H1 (cell line): ENCODE results near the gene B4GALNT3.

Experiments
- CEBPB ChIP-seq: IDR thresholded peaks from 2 replicates; pipeline ENCODE4 v1.6.1; 2012; ENCODE audit warnings: low read depth, low read length
- EP300 ChIP-seq, 2 experiments: IDR thresholded peaks; 1 replicate in 1 of 2; 2 replicates in 1 of 2; pipeline ENCODE4 v1.6.1; 2011 to 2012; ENCODE audit warnings: low read depth in 2 of 2, low read length in 2 of 2, mild to moderate bottlenecking in 2 of 2, borderline replicate concordance in 1 of 2, inconsistent platforms in 1 of 2, moderate library complexity in 1 of 2
- GABPA ChIP-seq: IDR thresholded peaks from 2 replicates; pipeline ENCODE4 v1.6.1; 2011; ENCODE audit warnings: mild to moderate bottlenecking, low read length, moderate library complexity, borderline replicate concordance; ENCODE audit not compliant: insufficient read depth
- NRF1 ChIP-seq: IDR thresholded peaks from 2 replicates; pipeline ENCODE4 v1.6.1; 2011; ENCODE audit warnings: mild to moderate bottlenecking, low read depth, low read length, improper control_type of control experiment
- POLR2AphosphoS5 ChIP-seq: IDR thresholded peaks from 2 replicates; pipeline ENCODE4 v1.6.1; 2011; ENCODE audit warnings: low read depth, low read length

DNA sequence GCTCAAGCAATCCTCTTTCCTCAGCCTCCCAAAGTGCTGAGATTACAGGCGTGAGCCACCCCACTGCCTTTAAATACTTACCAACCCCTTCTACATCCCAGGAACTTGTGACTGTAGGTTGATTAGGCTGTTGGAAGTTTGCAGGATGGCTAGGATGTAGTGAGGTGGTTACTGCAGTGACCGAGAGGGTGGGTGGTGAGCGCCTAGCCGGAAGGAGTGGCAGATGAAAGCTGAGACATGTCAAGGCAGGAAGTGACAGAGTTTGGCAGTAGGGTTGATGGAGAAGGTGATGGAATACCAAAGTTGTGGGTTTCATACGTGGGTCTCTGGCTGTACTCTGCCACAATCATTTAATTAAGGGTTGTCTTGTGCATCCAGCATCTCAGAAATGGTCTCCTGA is 13.5 kb downstream of the B4GALNT3 start:
- TF ChIP-seq NRF1 (no peak), CEBPB (no peak), GABPA (no peak), EP300 (IDR thresholded peaks at IDR 0.05; ENCODE audit: borderline replicate concordance in 1 of 2, low read depth in 2 of 2, low read length in 2 of 2) (no peak), POLR2AphosphoS5 (no peak)
